ENCODE measurements around the gene GLI1. TPM values are rescaled to one million over a fixed set of nuclear protein-coding genes. Genes with fewer than 3 reads are reported as not detected.
"Not testable (repeated sequence)": the region's sequence is repeated elsewhere in the genome, so short reads cannot be mapped to it uniquely, and the experiment has no call there.

Gene GLI1
- total RNA-seq, 1 donor from 2014 or later = 0.83 TPM

DNA sequence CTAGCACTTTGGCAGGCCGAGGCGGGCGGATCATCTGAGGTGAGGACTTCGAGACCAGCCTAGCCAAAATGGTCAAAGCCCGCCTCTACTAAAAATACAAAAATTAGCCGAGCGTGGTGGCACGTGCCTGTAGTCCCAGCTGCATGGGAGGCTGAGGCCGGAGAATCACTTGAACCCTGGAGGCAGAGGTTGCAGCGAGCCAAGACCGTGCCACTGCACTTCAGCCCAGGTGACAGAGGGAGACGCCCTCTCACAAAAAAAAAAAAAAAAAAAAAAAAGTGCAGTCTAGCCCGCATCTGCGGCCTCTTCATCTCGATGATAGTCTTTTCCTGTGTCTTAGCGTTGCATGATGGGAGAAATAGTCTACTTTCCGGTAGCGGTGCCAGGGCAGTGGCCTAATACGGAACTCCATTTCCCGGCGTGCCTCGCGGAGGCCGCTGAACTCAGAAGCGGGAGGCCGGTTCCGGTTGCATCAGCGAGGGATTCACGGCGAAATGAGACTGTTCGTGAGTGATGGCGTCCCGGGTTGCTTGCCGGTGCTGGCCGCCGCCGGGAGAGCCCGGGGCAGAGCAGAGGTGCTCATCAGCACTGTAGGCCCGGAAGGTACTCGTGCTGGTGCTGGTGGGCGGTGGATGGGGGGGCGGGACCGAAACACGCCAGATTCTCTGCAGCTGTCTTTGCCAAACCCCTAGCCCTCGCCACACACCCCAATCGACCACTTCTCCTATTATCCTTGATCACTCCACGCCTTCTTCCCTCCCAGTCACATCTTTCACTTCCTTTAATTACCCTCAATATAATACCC, 28.2 kb downstream of the GLI1 start, which contains the start of gene MARS1:
Gene MARS1 (plus strand): TSS at position 472 of the 805 bp plus-strand sequence. CDS start 23 bp downstream, at position 495.
- peak; percentile 97 for DNase-seq (ENCODE audit: low spot score)
- intact Hi-C loops (cut with DNase I) = loop anchor here (5.0 kb wide), 1 partner anchor 35 kb away; the partner anchor contains the start of genes DDIT3 and MBD6

DNA sequence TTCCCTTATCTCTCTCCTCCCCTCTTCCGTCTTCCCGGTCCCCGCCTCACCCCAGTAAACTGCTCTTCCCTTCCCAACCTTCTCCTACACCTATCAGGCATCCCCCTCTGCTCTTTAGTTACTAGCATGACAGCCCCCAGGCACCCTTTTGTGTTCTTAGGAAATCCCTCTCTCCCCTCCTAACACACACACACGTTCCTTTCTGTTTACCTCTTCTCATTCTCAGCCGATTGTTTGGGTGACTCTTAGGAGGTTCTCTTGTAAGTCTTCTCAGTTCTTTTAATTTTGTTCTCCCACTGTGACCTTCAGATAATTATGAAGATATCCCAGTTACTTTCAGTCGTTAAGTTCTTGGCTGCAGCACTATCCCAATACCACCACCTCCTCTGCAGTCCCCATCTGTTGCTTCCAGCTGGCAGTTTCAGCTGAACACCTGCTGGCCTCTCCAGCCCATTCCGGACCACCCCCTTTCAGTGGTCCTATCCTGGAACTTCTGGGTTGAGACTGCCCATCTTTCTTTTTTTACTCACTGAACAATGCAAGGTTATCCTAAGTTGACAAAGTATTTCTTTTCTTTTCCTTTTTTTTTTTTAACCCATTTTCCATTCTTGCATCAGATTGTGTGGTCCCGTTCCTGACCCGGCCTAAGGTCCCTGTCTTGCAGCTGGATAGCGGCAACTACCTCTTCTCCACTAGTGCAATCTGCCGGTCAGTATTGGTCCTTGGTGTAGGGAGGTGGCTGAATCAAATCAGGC, 29.0 kb downstream of the GLI1 start:
- intact Hi-C loops (cut with DNase I) = loop anchor here (5.0 kb wide), 1 partner anchor 34 kb away; the partner anchor contains the start of genes DDIT3 and MBD6
- peak; percentile 15 for DNase-seq (ENCODE audit: low spot score)

DNA sequence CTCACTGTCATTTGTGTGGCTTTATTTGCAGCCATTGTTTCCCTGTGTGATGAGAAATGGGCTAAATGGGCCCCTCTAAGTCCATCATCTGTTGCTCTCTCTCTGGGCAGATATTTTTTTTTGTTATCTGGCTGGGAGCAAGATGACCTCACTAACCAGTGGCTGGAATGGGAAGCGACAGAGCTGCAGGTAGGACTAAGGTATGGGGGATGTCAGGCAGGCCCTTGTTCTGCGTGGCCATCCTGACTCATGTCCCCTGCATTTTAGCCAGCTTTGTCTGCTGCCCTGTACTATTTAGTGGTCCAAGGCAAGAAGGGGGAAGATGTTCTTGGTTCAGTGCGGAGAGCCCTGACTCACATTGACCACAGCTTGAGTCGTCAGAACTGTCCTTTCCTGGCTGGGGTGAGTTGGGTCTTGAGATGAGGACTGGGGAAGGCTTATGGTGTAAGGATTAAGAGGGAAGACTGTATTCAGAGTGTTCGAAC, 29.6 kb downstream of the GLI1 start:
- peak; percentile 70 for DNase-seq (ENCODE audit: low spot score)
- intact Hi-C loops (cut with DNase I) = loop anchor here (5.0 kb wide), 1 partner anchor 33 kb away; the partner anchor contains the start of genes DDIT3 and MBD6

DNA sequence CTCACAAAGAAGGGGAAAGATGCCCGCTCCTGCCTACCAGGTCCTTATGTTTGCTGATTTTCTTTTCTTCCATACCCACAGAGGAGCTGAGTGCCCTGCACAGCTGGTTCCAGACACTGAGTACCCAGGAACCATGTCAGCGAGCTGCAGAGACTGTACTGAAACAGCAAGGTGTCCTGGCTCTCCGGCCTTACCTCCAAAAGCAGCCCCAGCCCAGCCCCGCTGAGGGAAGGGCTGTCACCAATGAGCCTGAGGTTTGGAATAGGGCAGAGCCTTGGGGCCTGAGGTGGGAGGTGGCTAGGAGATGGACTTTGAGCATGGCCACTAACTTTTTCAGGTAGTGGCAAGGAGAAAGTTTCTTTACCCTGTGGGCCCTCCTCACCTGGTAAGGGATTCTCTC, 30.5 kb downstream of the GLI1 start:
- intact Hi-C loops (cut with DNase I) = no loop called here
- DNase-seq (ENCODE audit: low spot score) = peak; percentile 44

DNA sequence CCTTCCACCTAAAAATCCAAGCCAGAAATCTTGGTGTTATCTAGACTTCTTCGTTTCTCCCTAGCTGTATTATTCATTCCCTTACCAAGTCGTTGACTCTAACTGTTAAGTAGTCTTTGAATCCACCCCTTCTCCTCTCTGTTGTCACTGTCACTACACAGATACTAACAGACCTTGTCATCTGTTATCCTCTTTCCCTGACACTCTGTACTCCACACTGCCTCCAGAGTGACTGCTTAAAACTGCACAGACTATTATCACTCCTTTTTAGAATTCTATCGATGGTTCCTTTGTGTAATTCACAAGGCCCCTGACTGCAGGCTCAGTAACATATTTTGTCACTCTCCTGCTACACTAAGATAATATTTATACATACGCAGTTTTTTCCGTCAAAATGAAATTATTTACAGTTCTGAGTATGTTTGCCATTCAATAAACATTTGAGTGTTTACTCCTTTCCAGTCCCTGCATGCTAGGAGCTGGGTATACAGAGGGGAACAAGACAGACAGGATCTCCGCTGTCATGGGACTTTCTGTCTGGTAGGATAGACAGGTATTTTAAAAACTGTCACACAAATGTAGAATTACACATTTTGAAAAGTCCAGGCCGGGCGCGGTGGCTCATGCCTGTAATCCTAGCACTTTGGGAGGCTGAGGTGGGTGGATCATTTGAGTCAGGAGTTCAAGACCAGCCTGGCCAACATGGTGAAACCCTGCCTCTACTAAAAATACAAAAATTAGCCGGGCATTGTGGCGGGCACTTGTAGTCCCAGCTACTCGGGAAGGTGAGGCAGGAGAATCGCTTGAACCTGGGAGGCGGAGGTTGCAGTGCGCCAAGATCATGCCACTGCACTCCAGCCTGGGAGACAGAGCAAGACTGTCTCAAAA, 32.1 kb downstream of the GLI1 start:
- intact Hi-C loops (cut with DNase I) = no loop called here
- peak; percentile 7 for DNase-seq (ENCODE audit: low spot score)

DNA sequence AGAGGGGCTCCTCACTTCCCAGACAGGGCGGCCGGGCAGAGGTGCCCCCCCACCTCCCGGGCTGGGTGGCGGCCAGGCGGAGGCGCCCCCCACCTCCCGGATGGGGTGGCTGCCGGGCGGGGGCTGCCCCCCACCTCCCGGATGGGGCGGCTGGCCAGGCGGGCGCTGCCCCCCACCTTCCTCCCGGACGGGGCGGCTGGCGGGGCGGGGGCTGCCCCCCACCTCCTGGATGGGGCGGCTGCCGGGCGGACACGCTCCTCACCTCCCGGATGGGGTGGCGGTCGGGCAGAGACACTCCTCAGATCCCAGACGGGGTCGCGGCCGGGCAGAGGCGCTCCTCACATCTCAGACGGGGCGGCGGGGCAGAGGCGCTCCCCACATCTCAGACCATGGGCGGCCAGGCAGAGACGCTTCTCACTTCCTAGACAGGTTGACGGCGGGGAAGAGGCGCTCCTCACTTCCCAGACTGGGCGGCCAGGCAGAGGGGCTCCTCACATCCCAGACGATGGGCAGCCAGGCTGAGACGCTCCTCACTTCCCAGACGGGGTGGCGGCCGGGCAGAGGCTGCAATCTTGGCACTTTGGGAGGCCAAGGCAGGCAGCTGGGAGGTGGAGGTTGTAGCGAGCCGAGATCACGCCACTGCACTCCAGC, 35.6 kb downstream of the GLI1 start:
- DNase-seq (ENCODE audit: low spot score); intact Hi-C loops (cut with DNase I): not testable (repeated sequence)

DNA sequence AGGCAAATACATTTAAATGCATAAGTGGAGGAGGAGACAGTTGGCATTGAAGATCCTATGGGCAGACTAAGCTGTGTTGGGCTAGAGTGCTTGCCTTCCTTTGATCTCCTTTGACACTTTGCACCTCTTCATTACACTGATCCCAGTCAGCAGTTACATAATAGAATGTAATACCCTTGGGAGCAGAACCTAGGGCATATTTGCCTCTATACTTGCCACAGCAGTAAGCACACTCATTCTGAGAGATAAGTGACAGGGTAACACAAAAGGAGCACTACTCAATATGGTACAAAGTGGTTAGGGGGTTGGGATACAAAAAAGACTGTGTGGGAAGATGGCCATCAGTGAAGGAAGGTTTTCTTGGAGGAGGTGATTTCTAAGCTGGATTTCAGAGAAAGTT, 37.2 kb downstream of the GLI1 start:
- intact Hi-C loops (cut with DNase I) = no loop called here
- DNase-seq (ENCODE audit: low spot score) = no peak

DNA sequence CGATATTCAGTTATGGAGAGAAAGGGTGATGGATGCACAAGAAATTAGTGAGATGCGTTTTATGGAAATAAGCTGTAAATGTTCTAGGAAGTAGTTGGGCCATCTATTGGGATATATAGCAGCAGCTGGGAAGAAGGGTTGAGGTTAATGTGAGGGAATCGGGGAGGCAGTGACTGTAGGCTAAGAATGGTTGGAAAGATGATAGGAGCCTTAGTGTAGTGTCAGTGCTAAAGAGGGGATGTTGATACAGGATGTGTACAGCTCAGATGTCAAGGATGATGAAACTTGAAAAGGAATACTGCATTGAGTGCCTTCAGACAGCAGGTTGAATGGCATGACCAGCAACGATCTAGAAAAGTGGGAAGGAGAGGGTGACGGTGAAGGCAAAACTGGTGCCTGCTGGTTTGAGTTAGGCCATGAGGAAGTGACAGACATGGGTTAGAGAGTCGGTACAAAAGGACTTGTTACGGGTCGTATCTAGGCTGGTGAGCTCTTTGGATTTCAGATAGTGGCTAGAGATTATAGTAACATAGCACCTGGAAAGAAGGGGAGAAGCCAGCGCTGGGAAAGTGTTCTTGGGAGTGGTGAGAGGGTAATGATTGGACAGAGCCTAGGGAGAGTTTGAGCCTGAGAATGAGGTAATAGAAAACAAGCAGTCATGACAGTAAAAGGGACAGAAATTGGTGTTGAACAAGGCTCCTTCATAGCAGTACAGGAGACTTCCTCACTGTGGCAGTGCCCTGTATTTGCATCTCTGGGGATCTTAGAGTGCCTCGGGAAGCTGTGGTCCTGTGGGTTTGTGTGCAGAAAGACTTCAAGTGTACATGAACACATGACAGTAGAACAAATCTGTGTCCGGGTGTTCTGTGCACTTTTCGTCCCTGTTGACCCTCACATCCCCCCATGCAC, 37.9 kb downstream of the GLI1 start:
- intact Hi-C loops (cut with DNase I) = no loop called here
- DNase-seq (ENCODE audit: low spot score) = no peak

DNA sequence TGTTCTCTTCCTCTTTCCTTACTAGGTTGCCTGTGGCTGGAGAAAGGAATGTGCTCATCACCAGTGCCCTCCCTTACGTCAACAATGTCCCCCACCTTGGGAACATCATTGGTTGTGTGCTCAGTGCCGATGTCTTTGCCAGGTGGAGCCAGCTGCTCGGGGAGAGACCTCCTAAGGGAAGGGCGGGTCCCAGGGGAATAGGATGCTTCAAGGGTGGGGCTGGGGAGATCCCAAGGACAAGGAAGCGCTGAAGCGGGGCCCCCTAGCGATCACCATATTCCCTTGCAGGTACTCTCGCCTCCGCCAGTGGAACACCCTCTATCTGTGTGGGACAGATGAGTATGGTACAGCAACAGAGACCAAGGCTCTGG, 38.5 kb downstream of the GLI1 start:
- intact Hi-C loops (cut with DNase I) = no loop called here
- no peak for DNase-seq (ENCODE audit: low spot score)

DNA sequence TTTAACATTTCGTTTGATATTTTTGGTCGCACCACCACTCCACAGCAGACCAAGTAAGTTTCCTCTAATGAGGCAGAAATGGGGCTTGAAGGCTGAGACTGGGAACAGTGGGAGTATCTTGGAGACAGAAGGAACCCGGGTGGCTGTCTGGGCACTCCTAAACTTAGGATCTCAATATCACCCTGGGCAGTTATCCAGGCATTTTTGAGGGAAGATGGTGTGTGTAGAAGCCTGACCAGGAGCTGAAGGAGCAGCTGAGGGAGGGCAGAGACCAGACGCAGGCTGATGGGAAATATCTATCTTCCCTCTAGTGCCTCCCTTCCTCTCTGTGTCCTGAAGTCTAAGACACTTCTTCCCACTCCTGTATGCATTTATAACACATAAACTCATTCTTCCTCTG, 39.0 kb downstream of the GLI1 start:
- DNase-seq (ENCODE audit: low spot score) = no peak
- intact Hi-C loops (cut with DNase I) = no loop called here

DNA sequence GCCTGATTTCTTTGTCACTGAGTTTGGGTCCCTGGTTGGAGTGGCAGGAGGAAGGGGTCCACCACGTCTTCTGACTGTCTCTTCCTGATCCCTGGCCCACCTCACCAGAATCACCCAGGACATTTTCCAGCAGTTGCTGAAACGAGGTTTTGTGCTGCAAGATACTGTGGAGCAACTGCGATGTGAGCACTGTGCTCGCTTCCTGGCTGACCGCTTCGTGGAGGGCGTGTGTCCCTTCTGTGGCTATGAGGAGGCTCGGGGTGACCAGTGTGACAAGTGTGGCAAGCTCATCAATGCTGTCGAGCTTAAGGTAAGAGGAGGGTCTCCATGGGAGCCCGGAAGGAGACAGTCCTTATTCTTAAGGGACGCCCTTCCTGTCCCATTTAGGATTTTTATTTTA, 40.6 kb downstream of the GLI1 start:
- DNase-seq (ENCODE audit: low spot score) = no peak
- intact Hi-C loops (cut with DNase I) = no loop called here

DNA sequence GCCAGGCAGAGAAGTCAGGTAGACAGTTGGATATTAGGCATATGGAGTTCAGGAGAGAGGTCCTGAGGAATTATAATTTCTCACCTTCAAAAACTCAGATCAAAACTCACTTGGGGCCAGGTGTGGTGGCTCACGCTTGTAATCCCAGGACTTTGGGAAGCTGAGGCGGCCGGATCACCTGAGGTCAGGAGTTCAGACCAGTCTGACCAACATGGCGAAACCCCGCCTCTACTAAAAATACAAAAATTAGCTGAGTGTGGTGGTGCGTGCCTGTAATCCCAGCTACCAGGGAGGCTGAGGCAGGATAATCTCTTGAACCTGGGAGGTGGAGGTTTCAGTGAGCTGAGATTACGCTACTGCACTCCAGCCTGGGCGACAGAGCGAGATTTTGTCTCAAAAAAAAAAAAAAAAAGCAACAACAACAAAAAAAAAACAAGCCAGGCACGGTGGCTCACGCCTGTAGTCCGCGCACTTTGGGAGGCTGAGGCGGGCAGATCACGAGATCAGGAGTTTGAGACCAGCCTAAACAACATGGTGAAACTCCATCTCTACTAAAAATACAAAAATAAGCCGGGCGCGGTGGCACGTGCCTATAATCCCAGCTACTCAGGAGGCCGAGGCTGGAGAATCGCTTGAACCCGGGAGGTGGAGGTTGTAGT, 42.9 kb downstream of the GLI1 start:
- DNase-seq (ENCODE audit: low spot score); intact Hi-C loops (cut with DNase I): not testable (repeated sequence)

DNA sequence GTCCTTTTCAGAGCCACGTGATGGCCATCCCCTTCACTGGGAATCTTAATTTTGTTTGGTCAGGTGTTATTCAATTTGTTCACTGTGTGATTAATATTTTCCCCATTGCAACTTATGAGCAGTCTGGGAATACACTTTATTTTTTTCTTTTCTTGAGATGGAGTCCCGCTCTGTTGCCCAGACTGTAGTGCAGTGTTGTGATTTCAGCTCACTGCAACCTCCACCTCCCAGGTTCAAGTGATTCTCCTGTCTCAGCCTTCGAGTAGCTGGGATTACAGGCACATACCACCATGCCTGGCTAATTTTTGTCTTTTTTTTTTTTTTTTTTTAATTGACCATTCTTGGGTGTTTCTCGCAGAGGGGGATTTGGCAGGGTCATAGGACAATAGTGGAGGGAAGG, 47.0 kb downstream of the GLI1 start:
- intact Hi-C loops (cut with DNase I); DNase-seq (ENCODE audit: low spot score): not testable (repeated sequence)

DNA sequence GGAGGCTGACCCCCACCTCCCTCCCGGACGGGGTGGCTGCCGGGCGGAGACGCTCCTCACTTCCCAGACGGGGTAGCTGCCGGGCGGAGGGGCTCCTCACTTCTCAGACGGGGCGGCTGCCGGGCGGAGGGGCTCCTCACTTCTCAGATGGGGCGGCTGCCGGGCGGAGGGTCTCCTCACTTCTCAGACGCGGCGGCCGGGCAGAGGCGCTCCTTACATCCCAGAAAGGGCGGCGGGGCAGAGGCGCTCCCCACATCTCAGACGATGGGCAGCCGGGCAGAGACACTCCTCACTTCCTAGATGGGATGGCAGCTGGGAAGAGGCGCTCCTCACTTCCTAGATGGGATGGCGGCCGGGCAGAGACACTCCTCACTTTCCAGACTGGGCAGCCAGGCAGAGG, 48.2 kb downstream of the GLI1 start:
- intact Hi-C loops (cut with DNase I) = not testable (repeated sequence)

DNA sequence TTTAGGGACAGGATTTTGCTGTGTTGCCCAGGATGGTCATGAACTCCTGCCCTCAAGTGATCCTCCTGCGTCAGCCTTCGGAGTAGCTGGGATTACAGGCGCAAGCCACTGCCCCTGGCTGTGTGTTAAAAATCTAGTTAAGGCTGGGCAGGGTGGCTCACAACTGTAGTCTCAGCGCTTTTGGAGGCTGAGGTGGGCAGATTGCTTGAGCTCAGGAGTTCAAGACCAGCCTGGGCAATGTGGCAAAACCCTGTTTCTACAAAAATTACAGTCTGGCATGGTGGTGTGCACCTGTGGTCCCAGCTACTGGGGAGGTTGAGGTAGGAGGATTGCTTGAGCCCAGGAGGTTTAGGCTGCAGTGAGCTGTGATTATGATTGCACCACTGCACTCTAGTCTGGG, 51.6 kb downstream of the GLI1 start:
- intact Hi-C loops (cut with DNase I) = no loop called here
- no peak for DNase-seq (ENCODE audit: low spot score)

More for the DNA sequence above, 48.2 kb downstream of the GLI1 start:
- not testable (repeated sequence) for DNase-seq (ENCODE audit: low spot score)

DNA sequence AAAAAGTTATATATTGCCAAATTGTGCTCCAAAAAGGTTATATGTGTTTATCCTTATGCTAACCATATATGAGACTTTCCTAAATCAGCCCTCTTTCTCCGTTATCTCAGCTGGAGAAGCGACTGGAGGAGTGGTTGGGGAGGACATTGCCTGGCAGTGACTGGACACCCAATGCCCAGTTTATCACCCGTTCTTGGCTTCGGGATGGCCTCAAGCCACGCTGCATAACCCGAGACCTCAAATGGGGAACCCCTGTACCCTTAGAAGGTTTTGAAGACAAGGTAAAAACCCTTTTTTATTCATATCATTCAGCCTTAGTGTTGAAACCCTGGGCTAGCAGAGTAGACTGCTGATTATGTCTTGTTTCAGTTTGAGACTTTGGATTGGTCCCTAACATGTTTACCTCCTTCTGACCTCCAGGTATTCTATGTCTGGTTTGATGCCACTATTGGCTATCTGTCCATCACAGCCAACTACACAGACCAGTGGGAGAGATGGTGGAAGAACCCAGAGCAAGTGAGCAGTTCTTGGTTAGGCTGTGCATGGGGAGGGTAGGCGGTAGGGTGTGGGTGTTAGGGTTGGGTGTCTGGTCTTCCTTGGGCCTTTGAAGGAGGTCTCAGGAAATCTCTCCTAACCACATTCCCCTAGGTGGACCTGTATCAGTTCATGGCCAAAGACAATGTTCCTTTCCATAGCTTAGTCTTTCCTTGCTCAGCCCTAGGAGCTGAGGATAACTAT, 52.2 kb downstream of the GLI1 start:
- no peak for DNase-seq (ENCODE audit: low spot score)
- intact Hi-C loops (cut with DNase I) = no loop called here

DNA sequence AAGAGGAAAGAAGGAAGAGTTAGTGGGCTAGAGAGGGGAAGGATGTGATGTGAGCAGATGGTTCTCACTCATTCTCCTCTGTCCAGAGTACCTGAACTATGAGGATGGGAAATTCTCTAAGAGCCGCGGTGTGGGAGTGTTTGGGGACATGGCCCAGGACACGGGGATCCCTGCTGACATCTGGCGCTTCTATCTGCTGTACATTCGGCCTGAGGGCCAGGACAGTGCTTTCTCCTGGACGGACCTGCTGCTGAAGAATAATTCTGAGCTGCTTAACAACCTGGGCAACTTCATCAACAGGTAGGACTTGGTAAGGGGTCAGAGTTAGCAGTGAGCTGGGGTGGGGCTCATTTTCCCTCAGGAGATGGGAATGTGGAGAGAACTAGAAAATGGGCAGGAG, 53.1 kb downstream of the GLI1 start:
- DNase-seq (ENCODE audit: low spot score) = no peak
- intact Hi-C loops (cut with DNase I) = no loop called here

Data from cardiac septum (tissue), 1 donor.